ENCODE results near the gene TMEM178B. TPM values are rescaled to one million over a fixed set of nuclear protein-coding genes. Genes with fewer than 3 reads are reported as not detected.

Gene TMEM178B
- total and polyA plus RNA-seq, 7 donors: 0.16 to 4.7 (median 1.4) TPM; not detected in 2

DNA sequence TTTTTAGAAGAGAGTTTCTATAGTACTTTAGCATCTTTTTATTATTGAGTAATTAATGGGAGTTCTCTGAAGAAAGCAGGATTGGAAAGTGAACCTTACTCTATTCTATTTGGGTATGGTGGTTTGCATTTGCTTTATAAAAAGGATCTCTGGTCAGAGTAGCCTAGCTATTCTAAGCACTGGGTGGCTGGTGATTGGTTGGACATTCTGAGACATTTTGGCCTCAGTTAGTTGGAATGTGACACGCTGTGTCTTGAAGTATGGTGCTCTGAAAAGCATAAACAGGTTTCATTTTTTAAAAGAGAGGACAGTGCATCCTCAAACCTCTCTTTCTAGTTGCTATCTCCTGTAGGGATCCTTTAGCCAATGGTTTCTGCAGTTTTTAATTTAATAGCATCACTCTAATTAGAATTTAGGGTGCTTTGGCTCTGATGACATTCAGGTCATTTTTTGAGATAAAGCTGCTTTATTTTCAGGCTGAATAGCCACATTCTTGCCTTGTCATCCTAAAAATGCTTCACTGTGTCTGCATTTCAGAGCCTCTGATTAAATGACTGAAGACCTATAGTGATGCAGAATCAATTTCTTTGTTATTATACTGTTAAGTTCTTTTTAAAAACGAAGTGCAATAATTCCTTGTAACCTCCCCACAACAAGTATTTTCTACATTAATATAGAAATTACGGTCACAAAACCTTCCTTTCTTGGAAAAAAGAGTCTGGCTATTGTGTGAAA lies 20.6 kb downstream of the TMEM178B start:
- intact Hi-C loops (cut with DNase I): no loop called here
- Histone ChIP-seq H3K4me3 (no peak overlapping the region), H3K9me3 (no peaks in the 10 kb centered on the region), H3K4me1 (no peaks in the 10 kb centered on the region), H3K27me3 (no peaks in the 10 kb centered on the region), H3K27ac (no peak overlapping the region), H3K36me3 (no peaks in the 10 kb centered on the region)
- no peak for DNase-seq
- WGBS, 2 donors: 46 to 47% methylated on average over 3 of the region's 3 CpGs
- TF ChIP-seq, protein P1, sequence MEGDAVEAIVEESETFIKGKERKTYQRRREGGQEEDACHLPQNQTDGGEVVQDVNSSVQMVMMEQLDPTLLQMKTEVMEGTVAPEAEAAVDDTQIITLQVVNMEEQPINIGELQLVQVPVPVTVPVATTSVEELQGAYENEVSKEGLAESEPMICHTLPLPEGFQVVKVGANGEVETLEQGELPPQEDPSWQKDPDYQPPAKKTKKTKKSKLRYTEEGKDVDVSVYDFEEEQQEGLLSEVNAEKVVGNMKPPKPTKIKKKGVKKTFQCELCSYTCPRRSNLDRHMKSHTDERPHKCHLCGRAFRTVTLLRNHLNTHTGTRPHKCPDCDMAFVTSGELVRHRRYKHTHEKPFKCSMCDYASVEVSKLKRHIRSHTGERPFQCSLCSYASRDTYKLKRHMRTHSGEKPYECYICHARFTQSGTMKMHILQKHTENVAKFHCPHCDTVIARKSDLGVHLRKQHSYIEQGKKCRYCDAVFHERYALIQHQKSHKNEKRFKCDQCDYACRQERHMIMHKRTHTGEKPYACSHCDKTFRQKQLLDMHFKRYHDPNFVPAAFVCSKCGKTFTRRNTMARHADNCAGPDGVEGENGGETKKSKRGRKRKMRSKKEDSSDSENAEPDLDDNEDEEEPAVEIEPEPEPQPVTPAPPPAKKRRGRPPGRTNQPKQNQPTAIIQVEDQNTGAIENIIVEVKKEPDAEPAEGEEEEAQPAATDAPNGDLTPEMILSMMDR (IDR thresholded peaks at IDR 0.05): no peak
- TF ChIP-seq POLR2A (IDR thresholded peaks at IDR 0.05) (no peak), POLR2AphosphoS5 (IDR thresholded peaks at IDR 0.05) (no peak), EP300 (IDR thresholded peaks at IDR 0.05) (no peak)

- no peak overlapping the region for H3K27ac ChIP-seq
- H3K27me3 ChIP-seq: no peaks in the 10 kb centered on the region
- no peaks in the 10 kb centered on the region for H3K36me3 ChIP-seq
- H3K4me3 ChIP-seq: no peak overlapping the region
- intact Hi-C loops (cut with DNase I): no loop called here
- TF ChIP-seq EP300 (IDR thresholded peaks at IDR 0.05) (no peak), POLR2A (IDR thresholded peaks at IDR 0.05) (no peak), POLR2AphosphoS5 (IDR thresholded peaks at IDR 0.05) (no peak)
- TF ChIP-seq, protein P1 (IDR thresholded peaks at IDR 0.05): no peak
- H3K4me1 ChIP-seq: no peaks in the 10 kb centered on the region
- WGBS, 2 donors: 64 to 67% methylated on average over 4 of the region's 4 CpGs
- DNase-seq: no peak
- no peaks in the 10 kb centered on the region for H3K9me3 ChIP-seq
Observed at GRCh38 chr7:141097430-141097829, 23.6 kb downstream of the TMEM178B start.

- no peak overlapping the region for H3K4me3 ChIP-seq
- no peaks in the 10 kb centered on the region for H3K27me3 ChIP-seq
- WGBS, 2 donors: 66 to 67% methylated on average over 2 of the region's 2 CpGs
- H3K36me3 ChIP-seq: no peaks in the 10 kb centered on the region
- intact Hi-C loops (cut with DNase I): no loop called here
- no peaks in the 10 kb centered on the region for H3K4me1 ChIP-seq
- DNase-seq: no peak
- H3K27ac ChIP-seq: no peak overlapping the region
- TF ChIP-seq POLR2AphosphoS5 (IDR thresholded peaks at IDR 0.05) (no peak), EP300 (IDR thresholded peaks at IDR 0.05) (no peak)
- no peaks in the 10 kb centered on the region for H3K9me3 ChIP-seq
Observed at GRCh38 chr7:141102436-141102835, 28.6 kb downstream of the TMEM178B start.

DNA sequence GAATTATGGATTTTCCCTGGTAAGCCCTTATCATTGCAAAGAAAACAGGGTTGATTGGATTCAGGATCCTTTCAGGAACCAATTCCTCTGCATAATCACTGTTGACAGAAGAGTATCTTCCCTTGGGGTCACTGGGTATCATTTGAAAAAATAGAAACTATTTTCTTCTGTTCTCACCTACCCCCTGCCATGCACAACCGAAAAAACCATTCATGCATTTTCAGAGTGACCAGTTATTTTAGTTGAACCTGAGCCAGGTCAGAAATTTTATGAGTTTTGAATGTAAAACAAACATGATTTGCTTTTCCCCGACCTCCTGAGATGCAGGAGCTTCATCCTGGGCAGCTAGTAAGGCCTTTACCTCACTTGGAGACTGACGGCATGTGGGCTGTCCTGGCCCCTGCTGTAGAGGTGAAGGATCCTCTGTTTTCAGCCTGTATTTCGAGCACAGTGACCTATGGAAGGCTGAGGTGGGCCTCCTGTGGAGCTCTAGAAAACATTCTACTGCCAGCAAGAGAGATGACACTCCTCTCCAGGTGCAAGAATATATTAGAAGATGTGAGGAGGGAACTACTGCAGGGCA lies 30.1 kb downstream of the TMEM178B start:
- H3K9me3 ChIP-seq: no peaks in the 10 kb centered on the region
- TF ChIP-seq, protein P1 (IDR thresholded peaks at IDR 0.05): no peak
- TF ChIP-seq POLR2AphosphoS5 (IDR thresholded peaks at IDR 0.05) (no peak), EP300 (IDR thresholded peaks at IDR 0.05) (no peak), POLR2A (IDR thresholded peaks at IDR 0.05) (no peak)
- DNase-seq: no peak
- no peaks in the 10 kb centered on the region for H3K36me3 ChIP-seq
- H3K27me3 ChIP-seq: no peaks in the 10 kb centered on the region
- no peak overlapping the region for H3K27ac ChIP-seq
- 27 to 41% methylated on average over 4 of the region's 4 CpGs for WGBS, 2 donors
- intact Hi-C loops (cut with DNase I): no loop called here
- H3K4me3 ChIP-seq: no peak overlapping the region
- H3K4me1 ChIP-seq: no peaks in the 10 kb centered on the region

DNA sequence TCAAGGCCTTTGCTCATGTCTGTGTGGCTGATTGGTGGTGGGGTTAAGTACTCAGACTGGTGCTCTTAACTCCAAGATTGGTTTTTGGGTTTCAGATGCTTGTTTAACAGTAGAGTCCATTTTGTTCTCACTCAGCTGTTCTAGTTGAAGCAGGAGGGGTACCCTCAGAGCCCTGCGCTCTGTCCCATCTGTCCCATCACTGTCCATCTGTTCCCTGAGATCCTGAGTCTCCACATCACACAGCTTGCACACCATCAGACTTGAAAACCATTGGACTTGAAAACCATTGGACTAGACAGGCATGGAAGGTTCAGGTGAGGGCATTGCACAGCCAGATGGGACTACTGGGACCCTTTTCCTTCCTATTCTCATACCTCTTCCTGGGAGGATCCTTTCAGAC lies 39.3 kb downstream of the TMEM178B start:
- H3K27ac ChIP-seq: no peak overlapping the region
- H3K4me3 ChIP-seq: no peak overlapping the region
- WGBS, 2 donors: 94 to 97% methylated on average over 1 of the region's 1 CpG
- no peak for DNase-seq
- no peaks in the 10 kb centered on the region for H3K4me1 ChIP-seq
- H3K36me3 ChIP-seq: no peaks in the 10 kb centered on the region
- no peak for TF ChIP-seq EP300 (IDR thresholded peaks at IDR 0.05)
- TF ChIP-seq POLR2A (IDR thresholded peaks at IDR 0.05): no peak
- no peak for TF ChIP-seq POLR2AphosphoS5 (IDR thresholded peaks at IDR 0.05)
- TF ChIP-seq, protein P1 (IDR thresholded peaks at IDR 0.05): no peak
- intact Hi-C loops (cut with DNase I): no loop called here
- H3K27me3 ChIP-seq: no peaks in the 10 kb centered on the region
- H3K9me3 ChIP-seq: no peaks in the 10 kb centered on the region

Data from sigmoid colon (tissue), 7 donors.